Vagina (tissue), 2 donors: Measurements from ENCODE around the gene MBOAT2. TPM values are rescaled to one million over a fixed set of nuclear protein-coding genes. Genes with fewer than 3 reads are reported as not detected.

Experiments
- DNase-seq, 2 donors: peaks; one replicate each; pipeline ENCODE4 v3.0.0-alpha.2; 2017; ENCODE audit errors: extremely low spot score in 2 of 2
- H3K27ac ChIP-seq: fragments of 200-600 bp; sonication (generic); one replicate; pipeline ENCODE4 v1.5.1; 2019
- H3K27me3 ChIP-seq: fragments of 200-600 bp; sonication (generic); one replicate; pipeline ENCODE4 v1.5.1; 2019
- H3K36me3 ChIP-seq, 2 donors: fragments of 200-600 bp; sonication (generic); one replicate each; pipeline ENCODE4 v1.5.1; 2017 to 2019
- H3K4me1 ChIP-seq: fragments of 200-600 bp; sonication (generic); one replicate; pipeline ENCODE4 v1.5.1; 2019
- H3K4me3 ChIP-seq, 2 donors: fragments of 200-600 bp; sonication (generic); 1 replicate in 1 of 2; 2 replicates in 1 of 2; pipeline ENCODE4 v1.5.1; 2016 to 2019
- H3K9me3 ChIP-seq: fragments of 200-600 bp; sonication (generic); one replicate; pipeline ENCODE4 v1.5.1; 2019
- POLR2A ChIP-seq, 2 donors: fragments of 450-650 bp; IDR thresholded peaks; one replicate each; pipeline ENCODE4 v1.6.1; 2017; ENCODE audit warnings: antibody characterized with exemption in 2 of 2, mild to moderate bottlenecking in 2 of 2, moderate library complexity in 2 of 2
- POLR2AphosphoS5 ChIP-seq, 2 donors: sonication (generic); formaldehyde crosslinking; IDR thresholded peaks; one replicate each; pipeline ENCODE4 v1.9.0; 2017; ENCODE audit warnings: antibody characterized with exemption in 2 of 2, mild to moderate bottlenecking in 2 of 2, low read depth in 1 of 2; ENCODE audit not compliant: insufficient read depth in 1 of 2
- intact Hi-C: fragments of 100-400 bp; cut with DNase I; formaldehyde crosslinking; loops from one replicate; pipeline ENCODE4 v1.15.1; 2023
- total RNA-seq: library from RNA; depleted of rRNA; stranded (reverse); fragments of >200 nt; gene quantifications from one replicate; pipeline ENCODE4 v1.2.3, GENCODE V29; 2016
- TF ChIP-seq, protein P1 (sequence below), 3 experiments: fragments of 450-650 bp in 2 of 3; fragments of 200-600 bp in 1 of 3; sonication (generic) in 1 of 3; IDR thresholded peaks; one replicate each; pipeline ENCODE4 v1.5.1; 2017 to 2019; ENCODE audit warnings: antibody characterized with exemption in 3 of 3, mild to moderate bottlenecking in 2 of 3, moderate library complexity in 2 of 3

Gene MBOAT2
- total RNA-seq, 1 donor from 2014 or later: 32.9 TPM

DNA sequence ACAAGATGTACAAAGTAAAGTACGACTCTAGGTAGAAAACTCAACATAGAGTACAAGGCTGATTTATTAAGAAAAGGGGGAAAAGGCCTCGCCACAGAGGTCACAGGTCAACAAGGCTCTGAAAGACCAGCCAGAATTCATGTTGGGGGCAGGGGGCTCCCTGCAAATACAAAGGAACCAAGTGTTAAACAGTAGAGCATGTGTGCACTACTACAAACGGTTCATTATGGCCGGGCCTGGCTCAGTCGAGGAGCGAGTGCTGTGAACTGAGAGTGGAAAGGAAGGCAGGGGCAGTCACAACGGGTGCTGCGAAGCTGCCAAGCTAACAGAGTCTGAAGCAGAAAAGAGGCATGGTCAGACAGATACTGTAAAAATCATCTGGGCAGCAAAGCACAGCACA, 77.1 kb downstream of the MBOAT2 start:
- Histone ChIP-seq H3K27me3 (no peaks in the 10 kb centered on the region), H3K4me3 (no peak overlapping the region), H3K27ac (no peak overlapping the region), H3K4me1 (no peaks in the 10 kb centered on the region), H3K9me3 (no peaks in the 10 kb centered on the region), H3K36me3 (no peaks in the 10 kb centered on the region)
- DNase-seq: no peak
- TF ChIP-seq POLR2A (IDR thresholded peaks at IDR 0.05) (no peak), POLR2AphosphoS5 (IDR thresholded peaks at IDR 0.05; ENCODE audit: insufficient read depth in 1 of 2, low read depth in 1 of 2) (no peak)
- TF ChIP-seq, protein P1, sequence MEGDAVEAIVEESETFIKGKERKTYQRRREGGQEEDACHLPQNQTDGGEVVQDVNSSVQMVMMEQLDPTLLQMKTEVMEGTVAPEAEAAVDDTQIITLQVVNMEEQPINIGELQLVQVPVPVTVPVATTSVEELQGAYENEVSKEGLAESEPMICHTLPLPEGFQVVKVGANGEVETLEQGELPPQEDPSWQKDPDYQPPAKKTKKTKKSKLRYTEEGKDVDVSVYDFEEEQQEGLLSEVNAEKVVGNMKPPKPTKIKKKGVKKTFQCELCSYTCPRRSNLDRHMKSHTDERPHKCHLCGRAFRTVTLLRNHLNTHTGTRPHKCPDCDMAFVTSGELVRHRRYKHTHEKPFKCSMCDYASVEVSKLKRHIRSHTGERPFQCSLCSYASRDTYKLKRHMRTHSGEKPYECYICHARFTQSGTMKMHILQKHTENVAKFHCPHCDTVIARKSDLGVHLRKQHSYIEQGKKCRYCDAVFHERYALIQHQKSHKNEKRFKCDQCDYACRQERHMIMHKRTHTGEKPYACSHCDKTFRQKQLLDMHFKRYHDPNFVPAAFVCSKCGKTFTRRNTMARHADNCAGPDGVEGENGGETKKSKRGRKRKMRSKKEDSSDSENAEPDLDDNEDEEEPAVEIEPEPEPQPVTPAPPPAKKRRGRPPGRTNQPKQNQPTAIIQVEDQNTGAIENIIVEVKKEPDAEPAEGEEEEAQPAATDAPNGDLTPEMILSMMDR (IDR thresholded peaks at IDR 0.05): no peak
- intact Hi-C loops: no loop called here

DNA sequence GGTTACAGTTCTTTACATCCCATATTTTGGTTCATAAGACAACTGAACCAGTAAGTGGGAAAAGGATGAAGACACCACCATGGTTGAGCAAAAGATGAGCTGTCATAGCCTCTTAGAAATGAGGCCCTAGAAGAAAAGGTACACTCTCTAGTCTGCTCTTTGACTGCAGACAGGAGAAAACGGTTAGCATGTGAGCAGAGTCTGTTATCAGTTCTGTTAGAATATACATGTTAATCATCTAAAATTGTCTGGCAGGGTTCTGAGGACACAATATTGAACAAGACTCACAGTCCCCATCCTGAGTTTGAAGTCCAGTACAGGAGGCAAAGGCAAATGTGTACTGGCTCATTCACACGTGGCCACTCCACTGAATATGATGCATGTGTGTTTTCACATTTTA, 78.1 kb downstream of the MBOAT2 start:
- no peaks in the 10 kb centered on the region for H3K36me3 ChIP-seq
- TF ChIP-seq POLR2A (IDR thresholded peaks at IDR 0.05): no peak
- no peak for TF ChIP-seq POLR2AphosphoS5 (IDR thresholded peaks at IDR 0.05; ENCODE audit: insufficient read depth in 1 of 2, low read depth in 1 of 2)
- TF ChIP-seq, protein P1 (IDR thresholded peaks at IDR 0.05): no peak
- no peaks in the 10 kb centered on the region for H3K9me3 ChIP-seq
- intact Hi-C loops: no loop called here
- no peaks in the 10 kb centered on the region for H3K4me1 ChIP-seq
- H3K4me3 ChIP-seq: no peak overlapping the region
- DNase-seq: no peak
- H3K27me3 ChIP-seq: no peaks in the 10 kb centered on the region
- H3K27ac ChIP-seq: no peak overlapping the region

DNA sequence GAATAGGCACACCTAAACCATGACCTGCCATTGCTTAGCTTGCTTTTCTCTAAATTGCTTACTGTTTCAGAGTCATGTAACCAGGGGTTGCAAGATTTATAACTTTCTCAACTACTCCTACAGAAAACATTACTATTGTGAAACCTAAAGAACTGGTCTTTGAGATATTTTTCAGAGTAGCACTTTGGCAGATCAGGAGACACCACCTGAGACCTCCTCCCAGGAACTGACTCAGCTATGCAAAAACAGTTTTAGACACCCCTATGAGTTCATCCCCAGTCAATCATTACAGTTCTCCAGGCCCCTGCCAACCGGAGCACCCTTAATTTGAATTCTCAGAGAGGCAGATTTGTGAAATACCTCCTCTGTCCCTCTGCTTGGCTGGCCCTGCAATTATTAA, 80.3 kb downstream of the MBOAT2 start:
- no peaks in the 10 kb centered on the region for H3K36me3 ChIP-seq
- H3K27ac ChIP-seq: no peak overlapping the region
- no peaks in the 10 kb centered on the region for H3K27me3 ChIP-seq
- no peak for DNase-seq
- H3K4me3 ChIP-seq: no peak overlapping the region
- TF ChIP-seq, protein P1 (IDR thresholded peaks at IDR 0.05): no peak
- TF ChIP-seq POLR2A (IDR thresholded peaks at IDR 0.05): no peak
- no peaks in the 10 kb centered on the region for H3K9me3 ChIP-seq
- H3K4me1 ChIP-seq: no peaks in the 10 kb centered on the region
- intact Hi-C loops: no loop called here

DNA sequence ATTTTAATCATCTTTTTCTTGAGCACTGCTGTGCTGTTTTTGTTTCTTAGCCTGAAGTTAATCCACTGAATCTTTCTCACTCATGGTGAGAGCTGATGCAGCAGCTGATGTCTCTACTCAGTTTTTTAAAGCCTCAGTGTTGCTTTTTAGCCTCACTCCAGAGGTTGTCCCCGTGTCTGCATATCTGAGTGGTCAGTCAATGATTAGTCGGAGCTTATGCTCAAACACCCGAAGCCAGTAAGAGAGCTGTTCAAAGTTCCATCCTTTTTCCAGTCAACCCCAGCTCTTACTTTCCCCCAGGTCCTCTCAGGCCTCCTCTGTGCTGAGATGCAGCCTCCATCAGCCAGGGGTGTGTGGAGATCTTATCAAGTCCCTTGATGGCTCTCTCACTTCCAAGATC, 81.1 kb downstream of the MBOAT2 start:
- TF ChIP-seq, protein P1 (IDR thresholded peaks at IDR 0.05): no peak
- TF ChIP-seq POLR2A (IDR thresholded peaks at IDR 0.05): no peak
- TF ChIP-seq POLR2AphosphoS5 (IDR thresholded peaks at IDR 0.05; ENCODE audit: insufficient read depth in 1 of 2, low read depth in 1 of 2): no peak
- Histone ChIP-seq H3K4me1 (no peaks in the 10 kb centered on the region), H3K36me3 (no peaks in the 10 kb centered on the region), H3K4me3 (no peak overlapping the region), H3K27me3 (no peaks in the 10 kb centered on the region), H3K27ac (no peak overlapping the region), H3K9me3 (no peaks in the 10 kb centered on the region)
- no peak for DNase-seq
- intact Hi-C loops: no loop called here

DNA sequence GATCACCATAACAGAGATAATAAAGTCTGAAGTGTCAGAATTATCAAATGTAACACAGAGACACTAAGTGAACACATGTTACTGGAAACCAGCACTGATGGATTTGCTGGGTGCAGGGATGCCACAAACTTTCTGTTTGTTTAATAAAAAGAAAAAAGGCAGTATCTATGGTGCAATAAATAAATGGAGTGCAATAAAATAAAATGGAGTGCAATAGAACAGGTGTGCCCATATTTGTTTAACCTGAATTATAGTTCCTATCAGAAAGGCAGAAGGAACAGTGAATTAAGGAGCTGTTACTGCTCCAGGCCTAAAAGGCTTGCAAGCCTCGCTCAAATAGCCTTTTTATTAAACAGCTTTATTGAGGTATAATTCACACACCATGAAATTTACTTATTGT, 85.1 kb downstream of the MBOAT2 start:
- no peak for DNase-seq
- TF ChIP-seq POLR2A (IDR thresholded peaks at IDR 0.05) (no peak), POLR2AphosphoS5 (IDR thresholded peaks at IDR 0.05; ENCODE audit: insufficient read depth in 1 of 2, low read depth in 1 of 2) (no peak)
- TF ChIP-seq, protein P1 (IDR thresholded peaks at IDR 0.05): no peak
- Histone ChIP-seq H3K4me3 (no peak overlapping the region), H3K27ac (no peak overlapping the region), H3K27me3 (no peaks in the 10 kb centered on the region), H3K4me1 (no peaks in the 10 kb centered on the region), H3K9me3 (no peaks in the 10 kb centered on the region), H3K36me3 (no peaks in the 10 kb centered on the region)
- intact Hi-C loops: no loop called here
